ENCODE measurements around the gene APMAP.

Gene APMAP

GRCh38 chr20:24963672-24964505 lies 28.7 kb downstream of the APMAP start:
- no peak for DNase-seq

DNA sequence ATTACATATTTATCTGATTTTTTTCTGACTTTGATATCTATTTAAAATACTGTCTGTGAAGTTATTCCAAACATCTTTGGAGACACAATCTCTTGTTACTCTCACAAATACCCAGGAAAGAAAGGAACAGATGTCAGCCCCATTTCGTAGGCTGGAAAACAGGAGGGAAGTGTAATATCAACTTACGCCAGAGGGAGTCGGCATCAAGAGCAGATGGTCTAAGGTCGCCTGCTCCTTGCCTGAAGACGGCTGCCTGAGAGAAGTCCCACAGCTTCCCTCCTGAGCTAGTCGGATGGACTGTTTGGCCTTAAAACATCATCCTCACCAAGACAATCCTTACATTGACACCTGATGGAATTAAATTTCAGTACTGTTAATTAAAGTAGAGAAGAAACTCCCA lies 30.0 kb downstream of the APMAP start:
- DNase-seq = no peak

GRCh38 chr20:24962182-24962492 lies 30.4 kb downstream of the APMAP start:
- no peak for DNase-seq

GRCh38 chr20:24961384-24962181 lies 31.0 kb downstream of the APMAP start:
- DNase-seq = no peak

DNA sequence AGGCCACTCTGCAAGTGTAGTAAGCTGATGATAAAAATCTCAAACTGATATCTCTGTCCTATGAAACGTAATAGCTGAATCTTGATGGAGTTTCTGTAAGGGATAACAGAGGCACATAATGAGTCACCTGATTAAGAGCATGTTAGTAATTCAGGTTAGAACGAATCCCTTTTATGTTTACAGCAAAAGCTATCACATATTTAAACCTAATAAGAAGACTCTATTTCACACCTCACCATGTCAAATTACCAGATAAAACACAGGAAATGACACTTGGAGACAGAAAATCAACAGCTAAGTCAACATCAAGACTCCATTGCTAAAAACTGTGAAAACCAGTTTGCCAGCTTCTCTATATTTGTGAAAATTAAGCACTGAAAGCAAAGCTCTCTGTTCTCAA lies 31.7 kb downstream of the APMAP start:
- DNase-seq = no peak

GRCh38 chr20:24960302-24960801 lies 32.2 kb downstream of the APMAP start:
- no peak for DNase-seq

- DNase-seq = no peak
Measured at GRCh38 chr20:24959591-24960301, 32.8 kb downstream of the APMAP start.

GRCh38 chr20:24958506-24959385 lies 33.8 kb downstream of the APMAP start:
- no peak for DNase-seq

- DNase-seq = no peak
Measured at GRCh38 chr20:24957326-24958016, 35.1 kb downstream of the APMAP start.

GRCh38 chr20:24956001-24956841 lies 36.3 kb downstream of the APMAP start:
- DNase-seq = no peak

GRCh38 chr20:24955045-24955444 lies 37.5 kb downstream of the APMAP start:
- no peak for DNase-seq

DNA sequence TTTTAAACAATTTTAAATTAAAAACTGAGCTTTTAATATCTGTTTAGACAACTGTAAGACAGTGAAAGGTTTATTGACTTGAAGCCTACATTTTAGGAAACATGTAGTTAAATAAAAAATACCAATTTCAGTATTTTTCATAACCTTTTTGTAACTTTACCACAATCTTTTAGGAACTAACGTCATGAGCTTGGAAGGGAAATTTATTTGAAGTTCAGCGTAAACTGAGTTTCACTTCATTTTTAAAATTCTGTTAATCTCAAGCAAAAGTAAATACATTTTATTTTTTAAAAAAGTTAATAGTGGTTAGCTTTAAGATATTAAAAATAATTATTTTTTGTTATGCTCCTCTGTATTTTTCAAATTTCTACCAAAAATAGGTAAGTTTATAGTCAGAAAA lies 38.0 kb downstream of the APMAP start:
- DNase-seq = no peak

DNA sequence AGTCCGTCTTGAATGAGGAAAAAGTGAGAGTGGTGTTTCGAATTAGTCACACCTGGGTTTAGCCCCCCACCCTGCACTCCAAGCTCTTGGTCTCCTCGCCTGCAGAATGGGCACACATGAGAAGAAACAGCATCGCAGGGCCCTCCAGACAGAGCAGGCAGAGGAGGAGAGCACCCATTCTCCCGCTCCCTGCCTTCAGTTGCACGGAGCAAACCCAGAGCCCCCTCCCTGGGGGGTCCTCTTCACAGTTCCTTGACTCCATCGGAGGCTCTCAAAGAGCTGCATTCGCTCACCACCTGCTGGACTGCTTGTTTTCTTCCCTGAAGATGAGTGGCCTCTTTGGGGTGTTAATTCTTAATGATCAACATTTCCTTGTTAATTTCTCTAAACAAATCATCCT lies 38.4 kb downstream of the APMAP start:
- no peak for DNase-seq

- DNase-seq = no peak
Measured at GRCh38 chr20:24953621-24954133, 38.9 kb downstream of the APMAP start.

DNA sequence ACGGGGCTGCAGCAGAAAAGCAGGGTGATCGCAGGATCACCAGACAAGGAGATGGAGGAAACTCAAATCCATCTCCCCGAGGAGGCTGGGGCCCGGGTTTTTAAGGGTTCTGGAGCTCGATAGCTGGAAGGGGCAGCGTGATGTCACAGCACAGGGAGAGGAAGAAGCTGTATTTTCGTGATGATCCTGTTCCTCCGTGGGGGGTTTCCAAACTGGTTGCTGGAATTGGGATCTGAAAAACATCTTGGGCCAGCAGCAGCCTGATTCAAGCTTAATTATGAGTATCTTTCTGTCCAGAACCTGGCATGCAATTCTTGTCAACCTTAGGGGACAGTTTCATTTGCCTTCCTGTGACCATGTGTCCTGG lies 39.4 kb downstream of the APMAP start:
- no peak for DNase-seq

DNA sequence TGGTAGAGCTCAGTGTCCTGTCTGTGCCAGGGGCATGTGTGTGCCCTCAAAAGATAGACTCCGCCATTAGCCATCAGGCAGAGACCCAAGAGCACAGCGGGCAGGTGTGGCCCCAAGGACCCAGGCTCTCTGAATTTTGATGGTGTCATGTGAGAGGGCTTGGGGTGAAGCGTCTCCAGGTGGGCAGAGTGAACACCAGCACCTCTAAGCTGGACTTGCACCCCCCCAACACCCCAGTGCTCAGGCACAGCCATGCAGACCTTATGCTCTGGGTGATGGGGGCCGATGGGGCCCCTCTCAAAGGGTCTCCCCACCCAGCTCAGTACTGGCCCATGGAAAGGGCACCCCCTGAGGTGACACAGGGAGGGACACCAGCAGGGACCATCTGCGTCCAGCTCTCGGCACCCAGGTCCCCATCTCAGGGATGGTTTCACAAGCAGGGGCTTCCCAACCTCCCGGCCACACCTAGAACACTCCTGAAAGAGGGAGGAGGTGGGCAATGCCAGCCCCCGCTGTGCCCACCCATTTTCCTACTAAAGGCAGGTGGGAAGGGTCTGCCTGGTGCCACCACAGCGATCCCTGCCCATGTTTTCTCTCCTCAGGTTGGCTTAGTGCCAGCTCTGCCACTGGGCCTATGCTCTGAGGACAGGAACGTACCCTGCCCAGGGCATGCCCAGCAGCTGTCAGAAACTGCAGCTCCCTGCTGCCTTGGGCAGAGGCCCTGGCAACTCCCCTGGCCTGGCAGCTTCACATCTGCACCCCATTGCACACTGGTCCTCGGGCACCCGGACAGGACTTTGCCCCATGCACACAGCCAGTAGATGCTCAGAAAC lies 40.0 kb downstream of the APMAP start:
- DNase-seq = no peak

- no peak for DNase-seq
Measured at GRCh38 chr20:24951536-24952083, 40.9 kb downstream of the APMAP start.

- no peak for DNase-seq
Measured at GRCh38 chr20:24950836-24951525, 41.6 kb downstream of the APMAP start.

Measured in activated CD4-positive, alpha-beta T cell treated with anti-CD3 and anti-CD28 coated beads for 1 hour (primary cell).